Measurements from ENCODE around the gene HOXD4. TPM values are rescaled to one million over a fixed set of nuclear protein-coding genes. Genes with fewer than 3 reads are reported as not detected.
A peak's percentile ranks its signal among the peaks of the same experiment; 100 is the strongest.

The HOXD4 gene
- total RNA-seq, 4 donors from 2014 or later = 2.2 to 2.6 TPM; not detected in 2

GRCh38 chr2:176169181-176169580 lies 17.8 kb downstream of the HOXD4 start:
- H3K4me3 ChIP-seq (ENCODE audit: low read depth, poor library complexity, severe bottlenecking) = no peak overlapping the region
- TF ChIP-seq CTCF (IDR thresholded peaks at IDR 0.05) = no peak
- no peak for TF ChIP-seq POLR2A (IDR thresholded peaks at IDR 0.05)
- intact Hi-C loops (cut with DNase I; ENCODE audit: low total_unique reads) = no loop called here
- peak in 1 of 2 donors; percentile 81 for DNase-seq (ENCODE audit: low spot score in 2 of 2)
- 84 to 97% methylated on average over 2 to 5 of the region's 5 CpGs for WGBS, 2 donors

GRCh38 chr2:176169711-176170110 lies 18.4 kb downstream of the HOXD4 start:
- 74% methylated on average over 2 of the region's 2 CpGs for WGBS, 2 donors
- intact Hi-C loops (cut with DNase I; ENCODE audit: low total_unique reads) = no loop called here
- H3K4me3 ChIP-seq (ENCODE audit: low read depth, poor library complexity, severe bottlenecking) = no peak overlapping the region
- no peak for DNase-seq (ENCODE audit: low spot score in 2 of 2)
- TF ChIP-seq POLR2A (IDR thresholded peaks at IDR 0.05) (no peak), CTCF (IDR thresholded peaks at IDR 0.05) (no peak)

DNA sequence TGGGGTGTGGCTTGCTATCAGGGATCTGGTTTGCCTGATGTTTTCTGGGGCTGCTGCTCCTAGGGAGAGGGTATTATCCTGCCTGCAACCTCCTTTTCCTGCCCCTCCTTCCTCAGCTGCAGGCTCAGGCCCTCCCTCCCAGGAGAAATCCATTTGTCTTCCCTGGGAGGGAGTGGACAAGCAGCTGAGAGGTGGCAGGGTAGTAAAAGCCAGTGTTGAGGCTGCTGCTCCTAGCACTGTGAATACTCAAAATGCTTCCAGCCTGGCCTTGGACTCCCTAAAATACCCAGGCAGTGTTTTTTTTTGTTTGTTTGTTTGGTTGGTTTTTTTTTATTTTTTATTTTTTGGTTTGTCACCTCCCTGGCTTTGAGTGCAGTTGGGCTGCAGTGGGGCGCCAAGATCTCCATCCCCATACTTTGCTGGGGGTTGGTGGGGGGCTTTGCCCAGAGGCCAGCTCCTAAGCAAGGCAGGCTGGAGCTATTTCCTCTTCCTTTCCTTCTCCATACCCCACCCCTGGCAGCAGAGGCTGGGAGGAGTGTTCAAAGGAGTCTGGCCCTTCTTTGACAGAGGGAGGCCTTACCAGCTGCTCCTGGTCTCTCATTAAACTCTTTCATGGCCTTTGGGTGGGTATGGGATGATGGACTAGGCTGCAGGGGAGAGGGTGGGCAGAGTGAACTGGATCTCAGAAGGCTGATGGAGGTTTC lies 19.4 kb downstream of the HOXD4 start:
- TF ChIP-seq CTCF (IDR thresholded peaks at IDR 0.05) = no peak
- DNase-seq (ENCODE audit: low spot score in 2 of 2) = no peak
- H3K4me3 ChIP-seq (ENCODE audit: low read depth, poor library complexity, severe bottlenecking) = no peak overlapping the region
- intact Hi-C loops (cut with DNase I; ENCODE audit: low total_unique reads) = no loop called here
- WGBS, 2 donors = 94 to 96% methylated on average over 1 of the region's 1 CpG

DNA sequence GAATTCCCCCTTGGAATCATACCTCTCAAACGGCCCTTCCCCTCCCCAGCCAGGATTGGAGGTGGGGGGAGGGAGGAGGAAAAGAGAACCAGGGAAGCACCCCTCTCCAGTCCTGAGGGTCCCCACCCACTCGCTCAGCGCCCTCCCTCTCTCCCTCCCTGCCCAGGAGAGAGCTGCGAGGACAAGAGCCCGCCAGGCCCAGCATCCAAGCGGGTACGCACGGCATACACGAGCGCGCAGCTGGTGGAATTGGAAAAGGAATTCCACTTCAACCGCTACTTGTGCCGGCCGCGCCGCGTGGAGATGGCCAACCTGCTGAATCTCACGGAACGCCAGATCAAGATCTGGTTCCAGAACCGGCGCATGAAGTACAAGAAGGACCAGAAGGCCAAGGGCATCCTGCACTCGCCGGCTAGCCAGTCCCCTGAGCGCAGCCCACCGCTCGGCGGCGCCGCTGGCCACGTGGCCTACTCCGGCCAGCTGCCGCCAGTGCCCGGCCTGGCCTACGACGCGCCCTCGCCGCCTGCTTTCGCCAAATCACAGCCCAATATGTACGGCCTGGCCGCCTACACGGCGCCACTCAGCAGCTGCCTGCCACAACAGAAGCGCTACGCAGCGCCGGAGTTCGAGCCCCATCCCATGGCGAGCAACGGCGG lies 20.1 kb downstream of the HOXD4 start:
- intact Hi-C loops (cut with DNase I; ENCODE audit: low total_unique reads) = no loop called here
- WGBS, 2 donors = 53 to 67% methylated on average over 33 to 51 of the region's 51 CpGs
- DNase-seq (ENCODE audit: low spot score in 2 of 2) = peak in 1 of 2 donors; percentile 79
- H3K4me3 ChIP-seq (ENCODE audit: low read depth, poor library complexity, severe bottlenecking) = no peak overlapping the region
- TF ChIP-seq CTCF (IDR thresholded peaks at IDR 0.05) (no peak), POLR2A (IDR thresholded peaks at IDR 0.05) (no peak)

GRCh38 chr2:176172007-176172894 lies 20.9 kb downstream of the HOXD4 start:
- H3K4me3 ChIP-seq (ENCODE audit: low read depth, poor library complexity, severe bottlenecking) = no peak overlapping the region
- TF ChIP-seq POLR2A (IDR thresholded peaks at IDR 0.05) (no peak), CTCF (IDR thresholded peaks at IDR 0.05) (no peak)
- WGBS, 2 donors = 52 to 70% methylated on average over 39 to 44 of the region's 60 CpGs
- intact Hi-C loops (cut with DNase I; ENCODE audit: low total_unique reads) = no loop called here
- DNase-seq (ENCODE audit: low spot score in 2 of 2) = peak in 1 of 2 donors; percentile 75

Data from lower leg skin (tissue), 4 donors.